GM12864 (cell line): ENCODE results near the gene SSU72.

Experiments used
- DNase-seq: peaks from one replicate; pipeline ENCODE4 v3.0.0-alpha.2; 2011; ENCODE audit warnings: low read depth
- H3K4me3 ChIP-seq: 2 replicates; pipeline ENCODE4 v1.5.1; 2011; ENCODE audit warnings: mild to moderate bottlenecking, low read depth, low read length, control low read depth
- CTCF ChIP-seq: IDR thresholded peaks from 2 replicates; pipeline ENCODE4 v1.5.1; 2011; ENCODE audit warnings: low read depth, mild to moderate bottlenecking, moderate library complexity, low read length, control low read depth, inconsistent platforms; ENCODE audit errors: missing control alignments

SSU72 gene

GRCh38 chr1:1582585-1583346 lies 8.1 kb upstream of the SSU72 start:
- no peak for DNase-seq
- H3K4me3 ChIP-seq, result no peak overlapping the region
- no peak for TF ChIP-seq CTCF

- no peak for DNase-seq
- no peak for TF ChIP-seq CTCF
- no peak overlapping the region for H3K4me3 ChIP-seq
These were observed 3.8 kb upstream of the SSU72 start for GRCh38 chr1:1578371-1578940.

GRCh38 chr1:1577367-1578011 lies 2.8 kb upstream of the SSU72 start:
- no peak for DNase-seq
- TF ChIP-seq CTCF, result no peak
- H3K4me3 ChIP-seq, result no peak overlapping the region

GRCh38 chr1:1573843-1574720 lies 581 bp downstream of the SSU72 start:
- peak overlapping the region; percentile 92 for H3K4me3 ChIP-seq

GRCh38 chr1:1569341-1569740 lies 5.3 kb downstream of the SSU72 start:
- DNase-seq, result no peak
- TF ChIP-seq CTCF, result no peak
- H3K4me3 ChIP-seq, result no peak overlapping the region

More at GRCh38 chr1:1573843-1574720, 581 bp downstream of the SSU72 start:
- peak; percentile 3 for TF ChIP-seq CTCF
- DNase-seq, result no peak

GRCh38 chr1:1567891-1568291 lies 6.8 kb downstream of the SSU72 start:
- DNase-seq, result no peak
- no peak overlapping the region for H3K4me3 ChIP-seq
- no peak for TF ChIP-seq CTCF
